HEK293T (cell line): Measurements from ENCODE around the gene L3MBTL4.

Source experiments
- LEF1 ChIP-seq: fragments of 450-650 bp; IDR thresholded peaks from 2 replicates; pipeline ENCODE4 v1.6.1; 2017; ENCODE audit warnings: mild to moderate bottlenecking, borderline replicate concordance
- NFRKB ChIP-seq: fragments of 450-650 bp; IDR thresholded peaks from 2 replicates; pipeline ENCODE4 v1.6.1; 2016; ENCODE audit warnings: mild to moderate bottlenecking, moderate library complexity
- SUZ12 ChIP-seq: fragments of 450-650 bp; IDR thresholded peaks from 2 replicates; pipeline ENCODE4 v1.6.1; 2016; ENCODE audit warnings: mild to moderate bottlenecking
- TARDBP ChIP-seq: fragments of 450-650 bp; IDR thresholded peaks from 2 replicates; pipeline ENCODE4 v1.6.1; 2016

- TF ChIP-seq NFRKB (no peak), LEF1 (no peak), TARDBP (no peak), SUZ12 (no peak)
Measured at GRCh38 chr18:6010284-6010683, 404.4 kb downstream of the L3MBTL4 start.
